HEK293 (cell line): Measurements from ENCODE around the gene KLF7.

ENCODE experiments used
- ZNF324 ChIP-seq: fragments of 450-650 bp; formaldehyde crosslinking; IDR thresholded peaks from 2 replicates; pipeline ENCODE4 v1.5.1; 2016; ENCODE audit warnings: missing biosample characterization, missing genetic modification characterization
- ZNF341 ChIP-seq: fragments of 450-650 bp; formaldehyde crosslinking; IDR thresholded peaks from 2 replicates; pipeline ENCODE4; 2016; ENCODE audit warnings: low read depth, missing biosample characterization, missing genetic modification characterization
- ZNF785 ChIP-seq: fragments of 450-650 bp; formaldehyde crosslinking; IDR thresholded peaks from 2 replicates; pipeline ENCODE4 v1.5.1; 2016; ENCODE audit warnings: missing biosample characterization, missing genetic modification characterization

GRCh38 chr2:207095963-207096362 lies 69.8 kb downstream of the KLF7 start:
- no peak for TF ChIP-seq ZNF785 (tag by site-specific recombination)
- no peak for TF ChIP-seq ZNF324 (tag by site-specific recombination)
- no peak for TF ChIP-seq ZNF341 (tag by site-specific recombination)
